Astrocyte of the spinal cord (primary cell): Measurements from ENCODE around the gene GRK6.

Experiments
- DNase-seq: peaks from one replicate; pipeline ENCODE4 v3.0.0; 2011; ENCODE audit warnings: low read depth, low spot score
- H3K4me3 ChIP-seq: 2 replicates; pipeline ENCODE4 v1.5.1; 2011; ENCODE audit warnings: low read depth, mild to moderate bottlenecking, low read length, moderate library complexity
- CTCF ChIP-seq: IDR thresholded peaks from 2 replicates; pipeline ENCODE4 v1.5.1; 2012; ENCODE audit warnings: low read depth, mild to moderate bottlenecking, low read length, inconsistent platforms
- in situ Hi-C: cut with HindIII; loops from 2 replicates; pipeline ENCODE4 v1.10.0; 2017; ENCODE audit warnings: low sequenced_read_pairs

GRK6 gene

GRCh38 chr5:177452688-177453638 lies 26.5 kb downstream of the GRK6 start:
- DNase-seq: no peak
- H3K4me3 ChIP-seq: no peak overlapping the region
- in situ Hi-C loops: no loop called here
- TF ChIP-seq CTCF: no peak

- in situ Hi-C loops: no loop called here
- peak overlapping the region; percentile 27 for H3K4me3 ChIP-seq
- no peak for DNase-seq
- no peak for TF ChIP-seq CTCF
These were observed 27.4 kb downstream of the GRK6 start for GRCh38 chr5:177453852-177454396.

DNA sequence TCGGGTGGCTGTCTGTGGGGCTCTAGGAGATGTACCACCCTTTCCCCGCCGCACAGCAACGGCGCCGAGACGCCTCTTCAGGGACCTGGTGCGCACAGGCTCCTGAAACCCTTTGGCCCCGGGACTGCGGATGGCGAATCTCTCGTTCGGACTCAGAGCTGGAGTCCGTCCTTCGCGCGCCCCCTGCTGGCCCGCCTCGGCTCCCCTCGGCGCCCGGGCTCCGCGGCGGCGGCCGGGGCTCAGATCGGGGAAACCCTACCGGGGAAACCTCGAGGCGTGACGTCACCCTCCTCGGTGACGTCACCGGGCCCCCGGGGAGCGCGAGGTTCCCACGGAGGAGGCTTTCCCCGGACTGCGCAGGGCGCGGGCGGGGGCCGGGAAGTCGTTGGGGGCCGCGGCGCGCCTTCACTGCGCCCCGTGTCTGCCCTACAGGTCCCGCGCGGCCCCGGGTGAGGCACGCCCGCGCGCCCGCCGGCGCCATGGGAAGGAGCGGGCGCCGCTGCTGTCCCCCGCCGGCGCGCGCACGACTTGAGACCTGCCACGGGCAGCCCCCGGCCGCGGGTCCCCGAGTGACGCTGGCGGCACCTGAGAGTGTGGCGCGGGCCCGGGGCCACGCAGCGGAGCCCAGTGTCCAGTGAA lies 28.0 kb downstream of the GRK6 start:
- TF ChIP-seq CTCF: peak; percentile 79
- in situ Hi-C loops: no loop called here
- peak; percentile 89 for DNase-seq
- peak overlapping the region; percentile 27 for H3K4me3 ChIP-seq

- peak; percentile 63 for TF ChIP-seq CTCF
- peak; percentile 71 for DNase-seq
- in situ Hi-C loops: no loop called here
- H3K4me3 ChIP-seq: peak overlapping the region; percentile 27
These were observed 28.7 kb downstream of the GRK6 start for GRCh38 chr5:177455036-177455660.

DNA sequence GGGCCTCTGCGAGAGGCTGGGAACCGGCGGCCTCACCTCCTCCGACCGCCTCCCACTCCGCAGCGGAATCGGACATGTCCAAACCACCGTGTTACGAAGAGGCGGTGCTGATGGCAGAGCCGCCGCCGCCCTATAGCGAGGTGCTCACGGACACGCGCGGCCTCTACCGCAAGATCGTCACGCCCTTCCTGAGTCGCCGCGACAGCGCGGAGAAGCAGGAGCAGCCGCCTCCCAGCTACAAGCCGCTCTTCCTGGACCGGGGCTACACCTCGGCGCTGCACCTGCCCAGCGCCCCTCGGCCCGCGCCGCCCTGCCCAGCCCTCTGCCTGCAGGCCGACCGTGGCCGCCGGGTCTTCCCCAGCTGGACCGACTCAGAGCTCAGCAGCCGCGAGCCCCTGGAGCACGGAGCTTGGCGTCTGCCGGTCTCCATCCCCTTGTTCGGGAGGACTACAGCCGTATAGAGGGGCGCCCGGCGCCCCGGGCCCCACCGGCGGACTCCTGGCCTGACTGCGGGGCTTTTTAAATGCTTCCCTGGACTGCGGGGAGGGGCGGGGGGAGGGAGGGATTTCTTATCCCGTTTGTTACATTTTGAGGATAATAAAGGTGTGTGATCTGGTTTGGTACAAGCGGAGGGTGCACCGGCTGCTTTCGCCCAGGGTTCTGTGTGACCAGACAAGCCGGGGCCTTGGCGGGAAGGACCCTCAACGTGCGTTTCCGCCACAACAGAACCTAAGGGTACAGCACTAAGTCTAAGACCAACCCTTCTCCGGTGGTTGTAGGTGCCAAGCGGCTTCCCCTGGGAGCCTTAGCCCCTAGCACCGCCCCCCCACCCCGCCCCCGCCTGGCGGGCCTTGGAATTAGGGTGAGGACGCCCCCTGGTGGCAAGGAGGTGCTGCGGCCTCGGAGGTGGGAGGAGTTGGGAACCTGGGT lies 29.4 kb downstream of the GRK6 start:
- DNase-seq: peak; percentile 92
- in situ Hi-C loops: no loop called here
- peak; percentile 96 for TF ChIP-seq CTCF

More for the DNA sequence above, 29.4 kb downstream of the GRK6 start:
- peak overlapping the region; percentile 9 for H3K4me3 ChIP-seq
